ENCODE results near the gene ZC3HAV1.

DNA sequence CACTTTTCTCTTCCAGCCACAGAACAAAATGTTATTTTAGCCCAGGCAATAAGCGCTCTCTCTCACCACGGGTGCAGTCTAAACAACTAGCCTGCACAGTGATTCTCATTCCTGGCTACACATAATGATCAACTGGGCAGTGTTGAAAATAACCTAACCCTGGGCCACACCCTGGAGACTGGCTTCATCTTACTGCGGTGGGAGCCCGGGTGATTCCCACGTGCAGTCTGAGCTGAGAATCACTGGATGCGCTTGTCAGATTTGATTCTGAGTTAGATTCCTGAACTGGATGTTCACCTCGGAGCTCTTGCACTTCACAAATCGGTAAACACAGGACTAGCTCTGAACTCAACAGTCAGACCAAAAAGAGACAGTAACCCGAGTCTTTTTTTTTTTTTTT lies 14.9 kb downstream of the ZC3HAV1 start:
- TF ChIP-seq, protein P1, sequence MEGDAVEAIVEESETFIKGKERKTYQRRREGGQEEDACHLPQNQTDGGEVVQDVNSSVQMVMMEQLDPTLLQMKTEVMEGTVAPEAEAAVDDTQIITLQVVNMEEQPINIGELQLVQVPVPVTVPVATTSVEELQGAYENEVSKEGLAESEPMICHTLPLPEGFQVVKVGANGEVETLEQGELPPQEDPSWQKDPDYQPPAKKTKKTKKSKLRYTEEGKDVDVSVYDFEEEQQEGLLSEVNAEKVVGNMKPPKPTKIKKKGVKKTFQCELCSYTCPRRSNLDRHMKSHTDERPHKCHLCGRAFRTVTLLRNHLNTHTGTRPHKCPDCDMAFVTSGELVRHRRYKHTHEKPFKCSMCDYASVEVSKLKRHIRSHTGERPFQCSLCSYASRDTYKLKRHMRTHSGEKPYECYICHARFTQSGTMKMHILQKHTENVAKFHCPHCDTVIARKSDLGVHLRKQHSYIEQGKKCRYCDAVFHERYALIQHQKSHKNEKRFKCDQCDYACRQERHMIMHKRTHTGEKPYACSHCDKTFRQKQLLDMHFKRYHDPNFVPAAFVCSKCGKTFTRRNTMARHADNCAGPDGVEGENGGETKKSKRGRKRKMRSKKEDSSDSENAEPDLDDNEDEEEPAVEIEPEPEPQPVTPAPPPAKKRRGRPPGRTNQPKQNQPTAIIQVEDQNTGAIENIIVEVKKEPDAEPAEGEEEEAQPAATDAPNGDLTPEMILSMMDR (IDR thresholded peaks at IDR 0.05) = no peak
- no peak for TF ChIP-seq ZFX (IDR thresholded peaks at IDR 0.05; ENCODE audit: borderline replicate concordance)

Measured in 22Rv1 (cell line).